HFF-Myc (cell line): ENCODE results near the gene TNNT3.

Experiments used
- DNase-seq: peaks from one replicate; pipeline ENCODE4 v3.0.0-alpha.2; 2011; ENCODE audit warnings: low read depth; ENCODE audit errors: extremely low read depth
- H3K4me3 ChIP-seq: replicated peaks from 2 replicates; pipeline ENCODE4 v1.5.1; 2011; ENCODE audit warnings: low read depth, mild to moderate bottlenecking, control low read depth, low read length
- CTCF ChIP-seq: IDR thresholded peaks from 2 replicates; pipeline ENCODE4 v1.5.1; 2012; ENCODE audit warnings: mild to moderate bottlenecking, low read depth, low read length, control low read depth; ENCODE audit errors: missing control alignments

The TNNT3 gene

DNA sequence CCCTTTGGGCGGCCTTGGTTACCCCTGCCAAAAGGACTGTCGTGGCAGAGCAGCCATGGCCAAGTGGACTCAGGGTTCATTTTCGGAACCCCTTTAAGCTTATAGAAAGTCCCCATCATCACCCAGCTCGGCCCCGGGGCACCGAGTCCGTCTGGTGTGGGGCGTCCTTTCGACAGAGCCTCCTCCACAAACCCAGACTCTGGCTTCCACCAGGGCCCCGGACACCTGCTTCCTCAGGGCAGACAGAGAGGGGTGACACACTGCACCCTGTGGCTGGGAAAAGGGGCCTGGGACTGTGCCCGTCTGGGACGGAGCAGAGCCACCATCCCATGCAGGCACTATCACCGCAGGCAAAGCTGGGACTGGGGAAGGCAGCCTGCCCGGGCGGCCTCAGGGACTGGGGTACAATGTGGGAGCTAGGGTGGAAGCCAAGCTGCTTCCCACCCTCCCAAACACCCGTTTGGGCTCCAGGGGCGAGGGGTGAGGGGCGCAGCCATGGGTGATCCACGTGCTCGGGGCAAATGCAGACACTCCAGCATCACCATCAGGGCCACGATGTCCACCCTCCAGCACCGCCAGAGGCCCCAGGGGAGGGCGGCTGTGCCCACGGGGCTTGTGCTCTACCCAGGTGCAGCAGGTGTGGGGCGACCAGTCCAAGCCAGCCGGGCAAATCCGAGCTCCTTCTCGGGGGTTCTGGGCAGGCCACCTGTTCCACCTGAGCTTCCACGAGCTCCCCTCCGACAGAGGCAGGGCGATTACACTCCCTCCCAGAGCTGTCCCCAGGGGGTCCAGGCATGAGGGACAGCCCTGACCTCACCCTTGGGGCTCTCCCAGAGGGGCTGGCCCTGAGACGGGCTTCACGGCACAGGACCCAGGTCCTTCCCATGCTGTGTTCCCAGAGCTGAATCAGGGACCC, 15.9 kb downstream of the TNNT3 start:
- no peak for TF ChIP-seq CTCF
- DNase-seq, result no peak
- no peak overlapping the region for H3K4me3 ChIP-seq

DNA sequence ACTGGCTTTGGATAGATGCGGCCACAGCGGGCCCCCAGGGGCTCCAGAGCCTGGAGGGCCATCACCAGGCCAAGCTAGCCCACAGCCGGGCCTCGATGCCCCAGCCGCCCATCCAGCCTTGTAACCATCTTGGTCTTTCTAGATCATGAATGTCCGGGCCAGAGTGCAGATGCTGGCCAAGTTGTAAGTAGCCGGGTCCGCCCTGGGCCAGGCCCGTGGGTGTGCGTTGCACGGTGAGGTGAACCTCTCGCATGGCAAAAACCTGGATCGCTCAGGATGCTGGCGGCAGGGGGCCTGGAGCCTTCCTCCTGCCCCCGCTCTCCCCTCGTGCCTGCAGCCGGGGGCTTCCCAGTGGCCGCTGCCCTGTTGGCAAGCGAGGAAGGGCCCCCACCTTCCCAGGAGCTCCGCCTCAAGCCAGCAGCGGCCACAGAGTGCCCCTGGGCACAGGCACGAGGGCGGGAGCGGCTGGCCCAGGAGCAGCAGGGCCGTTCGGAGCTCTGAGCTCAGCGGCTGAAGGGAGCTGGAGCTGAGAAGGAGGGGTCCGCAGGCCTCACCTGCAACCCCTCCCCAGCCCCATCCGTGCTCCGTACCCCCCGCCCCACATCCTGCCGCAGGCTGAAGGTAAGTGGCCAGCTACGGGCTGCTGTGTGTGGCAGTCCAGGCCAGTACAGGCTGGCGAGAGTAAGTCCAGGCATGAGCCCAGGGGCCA, 16.7 kb downstream of the TNNT3 start:
- no peak for DNase-seq
- H3K4me3 ChIP-seq, result no peak overlapping the region
- TF ChIP-seq CTCF, result no peak

GRCh38 chr11:1936781-1937615, 17.5 kb downstream of the TNNT3 start:
- no peak overlapping the region for H3K4me3 ChIP-seq
- DNase-seq, result no peak
- TF ChIP-seq CTCF, result no peak

- H3K4me3 ChIP-seq, result no peak overlapping the region
- no peak for TF ChIP-seq CTCF
These were observed 18.3 kb downstream of the TNNT3 start for GRCh38 chr11:1937616-1938342.

GRCh38 chr11:1938343-1939005, 19.0 kb downstream of the TNNT3 start:
- no peak overlapping the region for H3K4me3 ChIP-seq
- no peak for DNase-seq
- no peak for TF ChIP-seq CTCF

More at GRCh38 chr11:1937616-1938342, 18.3 kb downstream of the TNNT3 start:
- DNase-seq, result no peak
